Ovary (tissue), 9 donors: ENCODE results near the gene DNLZ. TPM values are rescaled to one million over a fixed set of nuclear protein-coding genes. Genes with fewer than 3 reads are reported as not detected.

Source experiments
- DNase-seq, 5 donors: peaks; one replicate each; pipeline ENCODE4 v3.0.0-alpha.2; 2019 to 2020
- H3K27ac ChIP-seq, 2 donors: fragments of 200-600 bp; one replicate each; pipeline versions ENCODE4 v1.5.1 to v1.8.0; 2019 to 2022
- H3K27me3 ChIP-seq: fragments of 200-600 bp; one replicate; pipeline ENCODE4 v1.8.0; 2022
- H3K36me3 ChIP-seq: fragments of 200-600 bp; sonication (generic); one replicate; pipeline ENCODE4 v1.5.1; 2019
- H3K4me1 ChIP-seq: one replicate; pipeline ENCODE4 v1.8.1; 2013; ENCODE audit warnings: mild to moderate bottlenecking, moderate library complexity; ENCODE audit not compliant: insufficient read depth
- H3K4me3 ChIP-seq: fragments of 200-600 bp; sonication (generic); one replicate; pipeline ENCODE4 v1.5.1; 2017
- H3K9me3 ChIP-seq, 2 donors: fragments of 200-600 bp in 1 of 2; sonication (generic) in 1 of 2; one replicate each; pipeline versions ENCODE4 v1.5.1 to v1.8.1; 2013 to 2019; ENCODE audit warnings: mild to moderate bottlenecking in 1 of 2, moderate library complexity in 1 of 2
- EP300 ChIP-seq: sonication (generic); formaldehyde crosslinking; IDR thresholded peaks from one replicate; pipeline ENCODE4 v1.6.1; 2017; ENCODE audit warnings: antibody characterized with exemption
- POLR2A ChIP-seq: fragments of 450-650 bp; IDR thresholded peaks from one replicate; pipeline ENCODE4 v1.6.1; 2017; ENCODE audit warnings: antibody characterized with exemption, mild to moderate bottlenecking, moderate library complexity
- WGBS, 3 donors: extraction: QIAGEN DNeasy Blood & Tissue Kit in 1 of 3; methylation state at CpG; one replicate each; pipeline versions ENCODE4 v1.1.5 to v1.1.7; 2013 to 2017; 5-methylcytosine and 5-hydroxymethylcytosine counted together
- intact Hi-C, 4 donors: fragments of 100-400 bp; cut with DNase I; formaldehyde crosslinking; loops; one replicate each; pipeline versions ENCODE4 v1.11.0 to v1.15.1; 2022 to 2023
- polyA plus RNA-seq, 2 donors: library from polyadenylated mRNA; stranded (reverse); fragments of 200-250 nt in 1 of 2; fragments of 350-450 nt in 1 of 2; fragmentation: Illumina TruSeq in 1 of 2; extraction: RNeasy Lipid Tissue Mini Kit (QIAGEN cat#74804) in 1 of 2; gene quantifications; one replicate each; pipeline ENCODE4 v1.2.3, GENCODE V29; 2013 to 2014
- total RNA-seq, 7 donors: library from RNA; depleted of rRNA in 2 of 7; stranded (reverse); fragments of >200 nt in 2 of 7; fragmentation: NEBNext Ultra II Directional in 3 of 7; extraction: Animal tissue kit (Norgen Biotek cat#: 25700) in 3 of 7; gene quantifications; one replicate each; pipeline versions ENCODE4 v1.1.0 to v1.2.4, GENCODE V29; 2016 to 2023
- TF ChIP-seq, protein P1 (sequence below), 3 donors: fragments of 450-650 bp in 2 of 3; fragments of 200-600 bp in 1 of 3; IDR thresholded peaks; one replicate each; pipeline versions ENCODE4 v1.5.1 to v1.8.0; 2016 to 2022; ENCODE audit warnings: antibody characterized with exemption in 3 of 3, mild to moderate bottlenecking in 1 of 3
- donor health status: DM: no; HTN: no; CAD: no; lungs with moderate emphysema.
- donor health status: DM: no; HTN: no; CAD: no.
- donor health status: Bipolar disorder and iron deficiency.
- donor health status: DM: yes; HTN: yes; CAD: no.
- donor health status: DM: no; HTN: no; CAD: no.
- donor health status: DM: yes; HTN: yes; CAD: no.

DNLZ gene
- total and polyA plus RNA-seq, 9 donors = 1.8 to 33.3 (median 21.2) TPM

DNA sequence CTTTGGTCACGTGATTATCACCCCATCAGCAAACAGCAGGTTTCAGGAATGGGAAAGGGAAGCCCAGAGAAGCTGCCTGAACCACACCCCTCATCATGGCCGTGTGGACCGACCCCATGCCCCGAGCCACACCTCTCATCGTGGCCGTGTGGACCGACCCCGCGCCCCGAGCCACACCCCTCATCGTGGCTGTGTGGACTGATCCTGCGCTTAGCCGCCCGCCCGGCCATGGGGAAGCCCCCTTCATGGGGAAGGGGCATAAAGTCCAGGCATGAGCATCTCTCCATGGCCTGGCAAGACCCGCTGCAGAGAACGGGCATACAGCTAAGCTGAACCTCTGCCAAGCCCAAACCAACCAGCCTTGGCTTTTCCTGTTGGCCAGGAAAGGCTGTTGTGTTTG lies 30.0 kb upstream of the DNLZ start:
- H3K4me1 ChIP-seq = no peaks in the 10 kb centered on the region
- no peak for TF ChIP-seq EP300
- TF ChIP-seq POLR2A = no peak
- TF ChIP-seq, protein P1, sequence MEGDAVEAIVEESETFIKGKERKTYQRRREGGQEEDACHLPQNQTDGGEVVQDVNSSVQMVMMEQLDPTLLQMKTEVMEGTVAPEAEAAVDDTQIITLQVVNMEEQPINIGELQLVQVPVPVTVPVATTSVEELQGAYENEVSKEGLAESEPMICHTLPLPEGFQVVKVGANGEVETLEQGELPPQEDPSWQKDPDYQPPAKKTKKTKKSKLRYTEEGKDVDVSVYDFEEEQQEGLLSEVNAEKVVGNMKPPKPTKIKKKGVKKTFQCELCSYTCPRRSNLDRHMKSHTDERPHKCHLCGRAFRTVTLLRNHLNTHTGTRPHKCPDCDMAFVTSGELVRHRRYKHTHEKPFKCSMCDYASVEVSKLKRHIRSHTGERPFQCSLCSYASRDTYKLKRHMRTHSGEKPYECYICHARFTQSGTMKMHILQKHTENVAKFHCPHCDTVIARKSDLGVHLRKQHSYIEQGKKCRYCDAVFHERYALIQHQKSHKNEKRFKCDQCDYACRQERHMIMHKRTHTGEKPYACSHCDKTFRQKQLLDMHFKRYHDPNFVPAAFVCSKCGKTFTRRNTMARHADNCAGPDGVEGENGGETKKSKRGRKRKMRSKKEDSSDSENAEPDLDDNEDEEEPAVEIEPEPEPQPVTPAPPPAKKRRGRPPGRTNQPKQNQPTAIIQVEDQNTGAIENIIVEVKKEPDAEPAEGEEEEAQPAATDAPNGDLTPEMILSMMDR (IDR thresholded peaks at IDR 0.05) = no peak
- H3K36me3 ChIP-seq = no peaks in the 10 kb centered on the region
- H3K27me3 ChIP-seq = no peaks in the 10 kb centered on the region
- intact Hi-C loops = no loop called here
- H3K27ac ChIP-seq = no peak overlapping the region
- no peaks in the 10 kb centered on the region for H3K9me3 ChIP-seq
- DNase-seq = peak in 1 of 5 donors; percentile 19
- no peak overlapping the region for H3K4me3 ChIP-seq
- 84% methylated on average over 17 of the region's 17 CpGs for WGBS, 3 donors

DNA sequence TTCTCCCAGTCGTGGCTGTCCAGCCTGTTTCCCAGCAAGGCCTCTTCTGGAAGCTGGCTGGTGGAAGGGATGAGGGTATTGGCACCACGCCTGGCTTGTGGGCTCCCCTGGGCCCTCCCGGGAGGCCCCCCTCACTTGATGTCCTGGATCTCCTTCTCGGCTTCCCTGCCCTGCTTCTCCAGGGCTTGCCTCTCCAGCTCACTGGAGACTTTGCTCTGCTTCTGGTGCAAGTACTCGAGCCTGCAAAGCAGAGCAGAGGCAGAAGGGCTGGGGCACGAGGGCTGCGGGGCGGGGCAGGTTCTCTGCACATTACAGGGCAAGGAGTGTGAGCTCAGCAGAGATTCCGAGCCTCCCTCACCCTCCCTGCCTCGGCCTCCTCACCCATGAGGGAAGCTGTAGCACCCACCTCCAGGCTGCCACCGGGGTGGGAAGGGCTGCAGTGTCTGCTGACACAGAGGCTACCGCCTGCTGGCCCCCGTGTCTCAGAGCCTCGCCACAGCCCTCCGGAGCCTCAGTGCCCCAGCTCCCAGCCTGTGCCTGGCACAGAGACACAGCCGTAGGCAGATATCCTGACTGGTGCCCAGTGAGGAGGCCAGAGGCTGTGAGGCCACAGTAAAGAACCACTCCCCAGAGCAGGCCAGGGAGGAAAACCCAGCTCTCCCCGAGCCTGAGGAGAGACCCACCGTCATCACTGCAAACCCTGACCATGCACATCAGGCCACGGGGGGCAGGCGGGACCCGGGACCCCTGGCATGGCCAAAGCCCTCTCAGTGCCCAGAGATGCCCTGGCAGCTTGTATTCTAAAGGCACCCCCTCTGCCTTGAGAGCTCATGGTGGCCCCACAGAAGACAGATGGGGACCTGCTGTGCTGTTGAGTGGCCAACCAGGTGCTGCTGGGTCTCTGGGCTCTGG lies 29.2 kb upstream of the DNLZ start:
- Histone ChIP-seq H3K4me1 (no peaks in the 10 kb centered on the region), H3K36me3 (no peaks in the 10 kb centered on the region), H3K4me3 (no peak overlapping the region), H3K9me3 (no peaks in the 10 kb centered on the region), H3K27ac (no peak overlapping the region), H3K27me3 (no peaks in the 10 kb centered on the region)
- intact Hi-C loops = no loop called here
- TF ChIP-seq POLR2A (no peak), EP300 (no peak)
- TF ChIP-seq, protein P1 (IDR thresholded peaks at IDR 0.05) = no peak
- WGBS, 3 donors = 83 to 88% (median 87%) methylated on average over 21 of the region's 21 CpGs
- DNase-seq = no peak

DNA sequence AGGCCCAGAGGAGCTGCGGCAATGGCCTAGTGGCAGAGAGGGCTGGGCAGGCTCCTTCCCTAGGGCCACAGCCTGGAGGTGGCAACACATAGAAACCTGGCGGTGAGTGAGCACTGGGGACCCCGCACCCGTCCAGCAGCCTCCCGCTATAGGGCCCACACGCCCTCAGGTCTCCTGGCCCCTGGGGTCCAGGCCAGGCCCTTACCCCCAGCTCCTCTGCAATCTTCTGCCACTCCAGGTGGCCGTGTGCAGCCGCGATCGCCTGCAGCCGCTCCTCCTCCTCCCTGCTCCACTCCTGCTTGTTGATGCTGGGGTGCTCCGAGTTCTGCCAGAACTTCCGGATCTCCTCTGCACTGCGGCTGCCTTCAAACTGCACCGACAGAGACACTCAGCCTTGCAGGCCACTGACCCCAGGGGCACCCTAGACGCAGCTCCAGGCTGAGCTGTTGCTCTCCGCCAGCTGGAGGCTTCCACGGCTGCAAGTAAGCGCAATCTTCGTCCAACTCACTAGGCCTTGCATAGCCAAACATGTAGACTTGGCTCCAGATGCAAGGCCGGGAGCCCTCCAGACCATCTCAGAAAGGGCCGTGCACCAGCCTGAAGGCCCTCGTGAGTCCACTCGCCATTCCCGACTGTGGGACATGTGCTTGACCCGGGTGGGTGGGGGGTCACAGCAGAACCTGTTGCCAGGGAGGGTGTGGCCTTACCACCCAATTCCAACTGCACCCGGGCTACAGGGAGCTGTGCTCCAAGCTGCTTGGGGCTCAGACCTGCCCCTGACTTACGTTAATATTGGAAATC lies 28.4 kb upstream of the DNLZ start:
- H3K27me3 ChIP-seq = no peaks in the 10 kb centered on the region
- TF ChIP-seq POLR2A (no peak), EP300 (no peak)
- TF ChIP-seq, protein P1 (IDR thresholded peaks at IDR 0.05) = no peak
- H3K27ac ChIP-seq = no peak overlapping the region
- H3K9me3 ChIP-seq = no peaks in the 10 kb centered on the region
- no peaks in the 10 kb centered on the region for H3K36me3 ChIP-seq
- H3K4me1 ChIP-seq = no peaks in the 10 kb centered on the region
- intact Hi-C loops = no loop called here
- no peak overlapping the region for H3K4me3 ChIP-seq
- WGBS, 3 donors = 84 to 88% (median 88%) methylated on average over 28 of the region's 28 CpGs
- no peak for DNase-seq

DNA sequence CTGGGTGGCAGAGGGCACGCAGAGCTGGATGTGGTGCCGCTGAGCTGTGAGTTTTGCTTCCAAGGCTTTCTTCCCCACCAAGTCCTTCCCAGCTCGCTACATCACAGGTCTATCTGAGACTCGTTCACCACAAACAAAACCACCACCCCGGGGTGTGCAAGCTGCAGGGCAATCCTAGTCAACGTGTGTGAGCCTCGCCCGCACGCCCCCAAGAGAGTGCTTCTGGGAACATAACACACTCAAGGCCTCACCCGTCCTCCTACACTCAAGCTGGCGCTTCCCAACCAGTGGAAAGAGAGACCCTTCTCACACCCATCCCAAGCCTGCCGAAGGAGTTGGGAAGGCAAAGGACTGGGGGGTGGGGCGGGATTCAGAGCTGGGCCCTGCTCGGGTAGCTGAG lies 25.9 kb upstream of the DNLZ start:
- no peak for DNase-seq
- Histone ChIP-seq H3K4me3 (no peak overlapping the region), H3K4me1 (no peaks in the 10 kb centered on the region), H3K9me3 (no peaks in the 10 kb centered on the region), H3K27me3 (no peaks in the 10 kb centered on the region), H3K27ac (no peak overlapping the region), H3K36me3 (no peaks in the 10 kb centered on the region)
- WGBS, 3 donors = 83 to 86% (median 84%) methylated on average over 14 of the region's 14 CpGs
- intact Hi-C loops = loop anchor here in 1 of 4 donors (10.0 kb wide), 1 partner anchor 245 kb away; no protein-coding TSS in a partner anchor
- TF ChIP-seq POLR2A (no peak), EP300 (no peak)
- TF ChIP-seq, protein P1 (IDR thresholded peaks at IDR 0.05) = no peak
